HUES64 (cell line): Measurements from ENCODE around the gene ZNF821.

Experiments
- H3K27ac ChIP-seq: 2 replicates; pipeline ENCODE4 v1.7.0; 2013; ENCODE audit warnings: low read depth, low read length, inconsistent platforms
- H3K27me3 ChIP-seq: 2 replicates; pipeline ENCODE4 v1.6.1; 2013; ENCODE audit warnings: mild to moderate bottlenecking, low read length; ENCODE audit not compliant: insufficient read depth
- H3K36me3 ChIP-seq: 2 replicates; pipeline ENCODE4 v1.6.1; 2013; ENCODE audit warnings: mild to moderate bottlenecking, low read length; ENCODE audit not compliant: insufficient read depth
- H3K4me1 ChIP-seq: 2 replicates; pipeline ENCODE4 v1.6.1; 2013; ENCODE audit warnings: mild to moderate bottlenecking, low read length, moderate library complexity; ENCODE audit not compliant: insufficient read depth
- H3K4me3 ChIP-seq: 2 replicates; pipeline ENCODE4 v1.5.1; 2013; ENCODE audit warnings: mild to moderate bottlenecking, low read length, moderate library complexity
- H3K9ac ChIP-seq: 2 replicates; pipeline ENCODE4 v1.6.1; 2013; ENCODE audit warnings: mild to moderate bottlenecking, low read depth, low read length
- H3K9me3 ChIP-seq: 2 replicates; pipeline ENCODE4 v1.6.1; 2013; ENCODE audit warnings: low read depth, low read length; ENCODE audit not compliant: insufficient read depth
- WGBS: fragments of 150-250, 120-280 bp; methylation state at CpG from one replicate; pipeline ENCODE4 v1.1.7; 2013; ENCODE audit warnings: missing lambda C conversion rate; 5-methylcytosine and 5-hydroxymethylcytosine counted together

ZNF821 gene

DNA sequence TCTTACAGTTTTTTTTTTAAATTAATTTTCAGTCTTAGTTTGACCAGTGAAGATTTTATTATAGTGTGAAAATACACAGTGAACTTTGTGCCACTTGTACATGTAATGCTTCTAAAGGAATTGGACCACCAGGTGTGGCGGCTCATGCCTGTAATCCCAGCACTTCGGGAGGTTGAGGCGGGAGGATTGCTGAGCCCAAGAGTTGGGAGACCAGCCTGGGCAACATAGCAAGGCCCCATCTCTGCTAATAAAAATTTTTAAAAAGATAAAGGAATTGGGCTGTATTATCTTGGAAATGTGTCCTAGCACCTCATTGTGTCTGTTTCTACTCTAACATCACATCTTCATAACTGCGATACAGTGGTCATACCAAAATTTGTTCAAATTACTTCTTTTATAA is 15.2 kb upstream of the ZNF821 start:
- Histone ChIP-seq H3K27ac (no peak overlapping the region), H3K9ac (no peak overlapping the region), H3K4me1 (peaks cover 5% of the 10 kb centered on the region; the same call in 1 of the 2 replicates), H3K9me3 (no peaks in the 10 kb centered on the region), H3K4me3 (no peak overlapping the region), H3K36me3 (peaks cover 16% of the 10 kb centered on the region), H3K27me3 (no peaks in the 10 kb centered on the region)
- WGBS = 98% methylated on average over 4 of the region's 4 CpGs

- peaks cover 8% of the 10 kb centered on the region for H3K36me3 ChIP-seq
- no peaks in the 10 kb centered on the region for H3K27me3 ChIP-seq
- H3K27ac ChIP-seq = no peak overlapping the region
- WGBS = 60% methylated on average over 12 of the region's 15 CpGs
- H3K4me1 ChIP-seq = peaks cover 5% of the 10 kb centered on the region; the same call in 1 of the 2 replicates
- H3K9me3 ChIP-seq = no peaks in the 10 kb centered on the region
- peak overlapping the region; percentile 98 for H3K9ac ChIP-seq
- peak overlapping the region; percentile 87 for H3K4me3 ChIP-seq
These were observed 12.9 kb upstream of the ZNF821 start for GRCh38 chr16:71896764-71897368.

GRCh38 chr16:71895679-71896365 is 11.8 kb upstream of the ZNF821 start:
- under 1% methylated on average over 44 of the region's 44 CpGs for WGBS

DNA sequence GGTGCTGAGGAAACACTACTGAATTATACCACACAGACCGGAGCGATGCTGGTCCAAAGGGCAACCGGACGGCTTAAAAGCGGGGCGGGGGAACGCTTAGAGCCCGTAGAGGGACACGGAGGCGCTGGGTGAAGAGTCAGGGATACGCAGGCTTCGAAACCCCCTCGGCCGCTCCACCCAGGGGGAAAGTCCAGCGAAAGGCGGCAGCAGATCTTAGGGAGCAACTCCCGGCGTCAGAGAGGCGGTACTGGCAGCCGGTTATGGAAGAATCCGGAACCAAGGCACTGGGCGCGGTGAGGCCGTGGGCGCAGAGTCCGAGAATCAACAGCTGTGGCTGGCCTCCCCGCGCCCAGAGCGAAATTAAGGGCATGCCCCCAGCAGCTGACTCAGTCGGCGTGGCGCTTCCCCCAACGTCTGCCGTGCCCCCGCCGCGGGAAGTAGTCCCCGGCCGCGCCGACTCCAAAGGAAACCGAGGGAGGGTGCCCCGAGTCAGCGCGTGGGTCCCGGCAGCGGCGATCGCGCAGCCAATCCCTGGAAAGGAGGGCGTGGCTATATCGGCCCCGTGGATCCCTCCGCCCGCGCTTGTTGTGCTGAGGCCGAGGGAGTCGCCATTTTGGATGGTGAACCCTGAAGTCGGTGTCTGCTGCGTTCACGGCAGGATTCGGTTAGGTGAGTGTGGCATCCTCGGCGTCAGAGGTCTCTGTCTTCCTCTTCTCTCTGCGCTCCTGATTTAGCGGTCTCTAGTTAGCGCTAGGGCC is 11.1 kb upstream of the ZNF821 start, which contains the start of gene IST1:
IST1 (plus strand) TSS at position 611 of the 758 bp plus-strand sequence. CDS start 20,110 bp downstream, outside the sequence.
- no peaks in the 10 kb centered on the region for H3K27me3 ChIP-seq
- H3K4me1 ChIP-seq = peaks cover 5% of the 10 kb centered on the region; the same call in 1 of the 2 replicates
- H3K36me3 ChIP-seq = peaks cover 8% of the 10 kb centered on the region; the same call in 1 of the 2 replicates
- no peaks in the 10 kb centered on the region for H3K9me3 ChIP-seq
- peak within 1 kb of the TSS; percentile 87 for H3K4me3 ChIP-seq
- under 1% methylated on average over 67 of the region's 67 CpGs for WGBS
- peak within 1 kb of the TSS; percentile 87 for H3K27ac ChIP-seq
- peak within 1 kb of the TSS; percentile 98 for H3K9ac ChIP-seq

More at GRCh38 chr16:71895679-71896365, 11.8 kb upstream of the ZNF821 start:
- H3K27me3 ChIP-seq = no peaks in the 10 kb centered on the region
- peak overlapping the region; percentile 87 for H3K27ac ChIP-seq
- peak overlapping the region; percentile 98 for H3K9ac ChIP-seq
- H3K4me1 ChIP-seq = peaks cover 5% of the 10 kb centered on the region; the same call in 1 of the 2 replicates
- H3K9me3 ChIP-seq = no peaks in the 10 kb centered on the region
- H3K4me3 ChIP-seq = peak overlapping the region; percentile 87
- peaks cover 8% of the 10 kb centered on the region for H3K36me3 ChIP-seq

- Histone ChIP-seq H3K27ac (peak overlapping the region; percentile 87), H3K27me3 (no peaks in the 10 kb centered on the region), H3K4me3 (peak overlapping the region; percentile 87), H3K4me1 (peaks cover 5% of the 10 kb centered on the region; the same call in 1 of the 2 replicates), H3K9me3 (no peaks in the 10 kb centered on the region), H3K36me3 (peaks cover 8% of the 10 kb centered on the region; the same call in 1 of the 2 replicates), H3K9ac (peak overlapping the region; percentile 98)
- WGBS = 2% methylated on average over 31 of the region's 31 CpGs
These were observed 10.4 kb upstream of the ZNF821 start for GRCh38 chr16:71894229-71894920.

DNA sequence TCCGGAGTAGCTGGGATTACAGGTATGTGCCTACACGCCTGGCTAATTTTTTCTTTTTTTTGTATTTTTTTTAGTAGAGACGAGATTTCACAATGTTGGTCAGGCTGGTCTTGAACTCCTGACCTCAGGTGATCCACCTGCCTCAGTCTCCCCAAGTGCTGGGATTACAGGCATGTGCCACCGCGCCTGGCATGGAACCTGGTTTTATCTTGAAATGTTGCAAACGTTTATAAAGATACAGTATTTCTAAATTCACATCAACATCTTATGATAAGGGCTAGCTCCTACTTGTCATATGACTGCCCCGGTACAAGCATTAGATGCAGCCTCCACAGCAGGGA is 9.9 kb upstream of the ZNF821 start:
- no peaks in the 10 kb centered on the region for H3K9me3 ChIP-seq
- peak overlapping the region; percentile 98; the same call in 1 of the 2 replicates for H3K9ac ChIP-seq
- peaks cover 4% of the 10 kb centered on the region; the same call in 1 of the 2 replicates for H3K36me3 ChIP-seq
- H3K27me3 ChIP-seq = no peaks in the 10 kb centered on the region
- peak overlapping the region; percentile 87 for H3K4me3 ChIP-seq
- H3K27ac ChIP-seq = peak overlapping the region; percentile 87; the same call in 1 of the 2 replicates
- H3K4me1 ChIP-seq = 0 out of 2 replicates have a peak, but pooled peaks cover 5% of the 10 kb centered on the region
- WGBS = 71% methylated on average over 7 of the region's 7 CpGs

GRCh38 chr16:71889147-71889546 is 5.2 kb upstream of the ZNF821 start:
- Histone ChIP-seq H3K36me3 (no peaks in the 10 kb centered on the region), H3K9me3 (no peaks in the 10 kb centered on the region), H3K27ac (no peak overlapping the region), H3K9ac (no peak overlapping the region), H3K4me1 (no peaks in the 10 kb centered on the region), H3K27me3 (no peaks in the 10 kb centered on the region), H3K4me3 (no peak overlapping the region)
- WGBS = 97% methylated on average over 3 of the region's 3 CpGs

- Histone ChIP-seq H3K36me3 (peaks cover 13% of the 10 kb centered on the region), H3K27me3 (no peaks in the 10 kb centered on the region), H3K9ac (no peak overlapping the region), H3K4me1 (peaks cover 12% of the 10 kb centered on the region), H3K27ac (no peak overlapping the region), H3K9me3 (no peaks in the 10 kb centered on the region), H3K4me3 (no peak overlapping the region)
- WGBS = 66% methylated on average over 4 of the region's 4 CpGs
These were observed 1.3 kb upstream of the ZNF821 start for GRCh38 chr16:71885261-71885650.

- Histone ChIP-seq H3K27ac (peak overlapping the region; percentile 91), H3K9me3 (no peaks in the 10 kb centered on the region), H3K4me1 (peaks cover 12% of the 10 kb centered on the region), H3K36me3 (peaks cover 32% of the 10 kb centered on the region), H3K4me3 (peak overlapping the region; percentile 94), H3K9ac (peak overlapping the region; percentile 95), H3K27me3 (no peaks in the 10 kb centered on the region)
- under 1% methylated on average over 46 of the region's 46 CpGs for WGBS
These were observed 674 bp downstream of the ZNF821 start for GRCh38 chr16:71883168-71883848.

- WGBS = 17% methylated on average over 7 of the region's 9 CpGs
- Histone ChIP-seq H3K9ac (no peak overlapping the region), H3K9me3 (no peaks in the 10 kb centered on the region), H3K27me3 (no peaks in the 10 kb centered on the region), H3K27ac (no peak overlapping the region; the same call in 1 of the 2 replicates), H3K4me3 (peak overlapping the region; percentile 94), H3K4me1 (peaks cover 12% of the 10 kb centered on the region), H3K36me3 (peaks cover 34% of the 10 kb centered on the region)
These were observed 1.3 kb downstream of the ZNF821 start for GRCh38 chr16:71882505-71883167.
